Lung (tissue), 13 donors: ENCODE measurements around the gene PPIL4. TPM values are rescaled to one million over a fixed set of nuclear protein-coding genes. Genes with fewer than 3 reads are reported as not detected.

Experiments used
- ATAC-seq: fragments of 200-7000 bp; cut with Tn5 transposase; one replicate; pipeline ENCODE4 v1.9.1; 2020; ENCODE audit warnings: moderate number of reproducible peaks; ENCODE audit not compliant: insufficient read depth, low FRiP score
- DNase-seq, 3 donors: peaks; one replicate each; pipeline ENCODE4 v3.0.0-alpha.2; 2013 to 2017
- H3K27ac ChIP-seq, 2 donors: one replicate each; pipeline ENCODE4 v1.5.1; 2013; ENCODE audit warnings: mild to moderate bottlenecking in 2 of 2, moderate library complexity in 2 of 2, control low read depth in 1 of 2, inconsistent platforms in 1 of 2, low read depth in 1 of 2, low read length in 1 of 2
- H3K27me3 ChIP-seq, 3 donors: one replicate each; pipeline ENCODE4 v1.5.1; 2013; ENCODE audit warnings: low read length in 2 of 3; ENCODE audit not compliant: control insufficient read depth in 3 of 3, insufficient read depth in 3 of 3
- H3K36me3 ChIP-seq, 4 donors: one replicate each; pipeline ENCODE4 v1.5.1; 2013; ENCODE audit warnings: low read length in 4 of 4, mild to moderate bottlenecking in 1 of 4, moderate library complexity in 1 of 4; ENCODE audit not compliant: control insufficient read depth in 4 of 4, insufficient read depth in 4 of 4
- H3K4me1 ChIP-seq, 5 donors: one replicate each; pipeline ENCODE4 v1.5.1; 2013; ENCODE audit warnings: low read length in 5 of 5, mild to moderate bottlenecking in 2 of 5, moderate library complexity in 1 of 5; ENCODE audit not compliant: control insufficient read depth in 5 of 5, insufficient read depth in 5 of 5
- H3K4me3 ChIP-seq: one replicate; pipeline ENCODE4 v1.5.1; 2013; ENCODE audit warnings: mild to moderate bottlenecking, control low read depth, moderate library complexity
- H3K9ac ChIP-seq, 2 donors: one replicate each; pipeline ENCODE4 v1.5.1; 2013; ENCODE audit warnings: low read length in 2 of 2, control low read depth in 1 of 2; ENCODE audit not compliant: insufficient read depth in 1 of 2
- H3K9me3 ChIP-seq, 4 donors: one replicate each; pipeline ENCODE4 v1.5.1; 2013; ENCODE audit warnings: low read length in 3 of 4, mild to moderate bottlenecking in 1 of 4, moderate library complexity in 1 of 4; ENCODE audit not compliant: control insufficient read depth in 4 of 4, insufficient read depth in 3 of 4
- WGBS, 2 donors: extraction: QIAGEN DNeasy Blood & Tissue Kit; methylation state at CpG; one replicate each; pipeline ENCODE4 v1.1.7; 2013; 5-methylcytosine and 5-hydroxymethylcytosine counted together
- polyA plus RNA-seq, 2 donors: library from polyadenylated mRNA; stranded (reverse); fragments of 200-250 nt; gene quantifications; one replicate each; pipeline ENCODE4 v1.2.1, GENCODE V29; 2013
- small RNA-seq: library from RNA; depleted of rRNA; stranded (forward); fragments of <200 nt; gene quantifications from one replicate; pipeline ENCODE3, GENCODE V24; 2014; ENCODE audit warnings: low replicate concordance
- total RNA-seq, 2 donors: library from RNA; depleted of rRNA in 1 of 2; stranded (reverse); fragments of >200 nt in 1 of 2; gene quantifications; one replicate each; pipeline ENCODE4 v1.2.1, GENCODE V29; 2014 to 2021
- TF ChIP-seq, protein P1 (sequence below): IDR thresholded peaks from 2 replicates; pipeline ENCODE4 v1.5.1; 2012; ENCODE audit warnings: mild to moderate bottlenecking; ENCODE audit errors: control extremely low read depth, extremely low read depth
- donor health status: control.
- donor health status: control.
- donor health status: Bipolar disorder and iron deficiency.
- donor health status: healthy.
- donor health status: DM: yes; HTN: yes; CAD: no.

Gene PPIL4
- total and polyA plus RNA-seq, 4 donors = 15.7 to 52.3 (median 21.9) TPM

GRCh38 chr6:149456311-149457021, 89.4 kb downstream of the PPIL4 start:
- ATAC-seq = no peak
- Histone ChIP-seq H3K9ac (no peak overlapping the region), H3K4me3 (no peak overlapping the region), H3K4me1 (peaks cover 8 to 44% (median 17%) of the 10 kb centered on the region in 5 donors), H3K9me3 (no peaks in the 10 kb centered on the region), H3K27ac (no peak overlapping the region), H3K36me3 (no peaks in the 10 kb centered on the region), H3K27me3 (no peaks in the 10 kb centered on the region)
- TF ChIP-seq, protein P1, sequence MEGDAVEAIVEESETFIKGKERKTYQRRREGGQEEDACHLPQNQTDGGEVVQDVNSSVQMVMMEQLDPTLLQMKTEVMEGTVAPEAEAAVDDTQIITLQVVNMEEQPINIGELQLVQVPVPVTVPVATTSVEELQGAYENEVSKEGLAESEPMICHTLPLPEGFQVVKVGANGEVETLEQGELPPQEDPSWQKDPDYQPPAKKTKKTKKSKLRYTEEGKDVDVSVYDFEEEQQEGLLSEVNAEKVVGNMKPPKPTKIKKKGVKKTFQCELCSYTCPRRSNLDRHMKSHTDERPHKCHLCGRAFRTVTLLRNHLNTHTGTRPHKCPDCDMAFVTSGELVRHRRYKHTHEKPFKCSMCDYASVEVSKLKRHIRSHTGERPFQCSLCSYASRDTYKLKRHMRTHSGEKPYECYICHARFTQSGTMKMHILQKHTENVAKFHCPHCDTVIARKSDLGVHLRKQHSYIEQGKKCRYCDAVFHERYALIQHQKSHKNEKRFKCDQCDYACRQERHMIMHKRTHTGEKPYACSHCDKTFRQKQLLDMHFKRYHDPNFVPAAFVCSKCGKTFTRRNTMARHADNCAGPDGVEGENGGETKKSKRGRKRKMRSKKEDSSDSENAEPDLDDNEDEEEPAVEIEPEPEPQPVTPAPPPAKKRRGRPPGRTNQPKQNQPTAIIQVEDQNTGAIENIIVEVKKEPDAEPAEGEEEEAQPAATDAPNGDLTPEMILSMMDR = no peak
- WGBS, 2 donors = 91 to 92% methylated on average over 48 to 49 of the region's 49 CpGs
- DNase-seq = no peak

DNA sequence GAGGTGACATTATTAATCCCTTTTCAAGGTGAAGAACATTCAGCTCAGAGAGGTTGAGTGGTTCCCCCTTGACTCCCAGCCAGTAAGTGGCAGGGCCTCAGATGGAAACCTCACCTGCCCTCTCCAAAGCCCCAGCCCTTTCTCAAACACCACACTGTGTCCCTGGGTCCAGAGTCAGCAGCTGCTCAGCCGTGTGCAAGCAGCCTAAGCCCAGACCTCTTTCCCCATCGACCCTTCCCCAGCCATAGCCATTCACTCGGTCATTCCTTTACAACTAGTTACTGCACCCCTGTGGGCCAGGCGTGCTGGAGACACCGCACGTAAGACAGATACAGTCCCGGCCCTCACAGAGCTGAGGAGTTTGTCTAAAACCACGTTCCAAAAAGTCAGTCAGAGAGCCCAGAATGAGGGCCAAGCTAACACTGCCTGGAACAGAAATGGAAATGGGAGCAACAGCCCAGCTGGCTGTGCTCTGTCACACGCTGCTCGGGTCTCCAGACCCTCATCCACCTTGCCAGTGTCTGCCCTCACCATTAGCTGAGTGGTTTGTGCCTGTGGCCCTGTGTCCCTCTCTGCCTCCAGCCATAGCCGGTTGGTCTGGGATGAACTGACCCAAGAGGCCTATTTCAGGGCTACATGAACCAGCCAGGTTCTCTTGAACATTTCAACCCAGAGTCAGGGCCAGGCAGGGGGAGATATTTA, 90.7 kb downstream of the PPIL4 start:
- Histone ChIP-seq H3K4me3 (no peak overlapping the region), H3K9ac (no peak overlapping the region), H3K36me3 (no peaks in the 10 kb centered on the region), H3K27ac (peak overlapping the region; percentile 82 to 83), H3K27me3 (peaks cover 0 to 3% (median 0%) of the 10 kb centered on the region in 3 donors), H3K4me1 (peaks cover 14 to 48% (median 17%) of the 10 kb centered on the region in 5 donors), H3K9me3 (no peaks in the 10 kb centered on the region)
- DNase-seq (peak in 2 of 3 donors; percentile 26 to 35), ATAC-seq (no peak)
- WGBS, 2 donors = 69 to 84% methylated on average over 11 of the region's 11 CpGs
- TF ChIP-seq, protein P1 = no peak

Small RNA genes within 50 kb of the gene (small RNA-seq; reads per million reads assigned to genes)
- gene RF00410 = not detected
- not detected for gene RNU7-3P

Other genes with a start within 250 kb of the PPIL4 start
- 10 to 100 TPM; 34.7 to 75.9 TPM for gene TAB2, start 228.3 kb downstream of the PPIL4 start, total RNA-seq
- gene TAB2, start 228.3 kb downstream of the PPIL4 start, polyA plus RNA-seq = 10 to 100 TPM; 15.8 to 31.8 TPM
- gene SUMO4, start 145.8 kb downstream of the PPIL4 start, total RNA-seq = 10 to 100 TPM in 1 of 2 donors, 1 to 10 TPM in 1; 1.7 to 12.9 TPM
- under 1 TPM; 0.11 to 0.14 TPM for gene SUMO4, start 145.8 kb downstream of the PPIL4 start, polyA plus RNA-seq
- 1 to 10 TPM; 2.6 to 4.7 TPM for gene ZC3H12D, start 61.0 kb downstream of the PPIL4 start, total RNA-seq
- 1 to 10 TPM; 1.1 to 2.2 TPM for gene ZC3H12D, start 61.0 kb downstream of the PPIL4 start, polyA plus RNA-seq
- 10 to 100 TPM; 35.8 to 62.3 TPM for gene GINM1, start 20.3 kb upstream of the PPIL4 start, total RNA-seq
- gene GINM1, start 20.3 kb upstream of the PPIL4 start, polyA plus RNA-seq = 10 to 100 TPM; 32.1 to 36.3 TPM
- gene KATNA1, start 102.7 kb upstream of the PPIL4 start, total RNA-seq = 10 to 100 TPM; 12.6 to 28.1 TPM
- 10 to 100 TPM; 10.5 to 12.3 TPM for gene KATNA1, start 102.7 kb upstream of the PPIL4 start, polyA plus RNA-seq
- gene LATS1, start 172.1 kb upstream of the PPIL4 start, total RNA-seq = 10 to 100 TPM; 26.4 to 35.4 TPM
- 1 to 10 TPM; 7.1 TPM for gene LATS1, start 172.1 kb upstream of the PPIL4 start, polyA plus RNA-seq
- 10 to 100 TPM; 28.3 to 30.2 TPM for gene NUP43, start 200.5 kb upstream of the PPIL4 start, total RNA-seq
- 10 to 100 TPM in 1 of 2 donors, 1 to 10 TPM in 1; 6.5 to 11.2 TPM for gene NUP43, start 200.5 kb upstream of the PPIL4 start, polyA plus RNA-seq
- 10 to 100 TPM; 56.8 to 65.5 TPM for gene PCMT1, start 203.7 kb upstream of the PPIL4 start, total RNA-seq
- gene PCMT1, start 203.7 kb upstream of the PPIL4 start, polyA plus RNA-seq = 10 to 100 TPM; 32.6 to 91.2 TPM